Measurements from ENCODE around the gene TOMM7. TPM values are rescaled to one million over a fixed set of nuclear protein-coding genes. Genes with fewer than 3 reads are reported as not detected.

Gene TOMM7
- total and polyA plus RNA-seq, 9 of the 15 experiments (the other 6 are each of a cell fraction or from before 2014, with no cell fraction given) = 283 to 1,717 (median 638) TPM

- TF ChIP-seq MBD1 (CRISPR knock-in tag; IDR thresholded peaks at IDR 0.05) (no peak), HLTF (IDR thresholded peaks at IDR 0.05) (no peak), RREB1 (CRISPR knock-in tag; IDR thresholded peaks at IDR 0.05) (peak; percentile 64; the same call in 1 of the 2 replicates), ZNF311 (CRISPR knock-in tag; IDR thresholded peaks at IDR 0.05) (peak; percentile 30; the same call in 1 of the 2 replicates), SLC30A9 (CRISPR knock-in tag; IDR thresholded peaks at IDR 0.05) (no peak), NEUROD1 (IDR thresholded peaks at IDR 0.05; ENCODE audit: borderline replicate concordance, low read depth, low read length, partially characterized antibody) (no peak), CHCHD3 (CRISPR knock-in tag; IDR thresholded peaks at IDR 0.05) (no peak), ZNF586 (CRISPR knock-in tag; conservative IDR thresholded peaks at IDR 0.05) (no peak), MAX (CRISPR knock-in tag; IDR thresholded peaks at IDR 0.05) (peak; percentile 99), RCOR1 (IDR thresholded peaks at IDR 0.05; ENCODE audit: borderline replicate concordance in 1 of 2, low read depth in 2 of 2, low read length in 2 of 2) (no peak), ZNF551 (CRISPR knock-in tag; IDR thresholded peaks at IDR 0.05) (no peak), SIRT6 (IDR thresholded peaks at IDR 0.05; ENCODE audit: low read depth, low read length) (no peak), ESRRB (CRISPR knock-in tag; IDR thresholded peaks at IDR 0.05; ENCODE audit: borderline replicate concordance) (no peak), E2F3 (CRISPR knock-in tag; IDR thresholded peaks at IDR 0.05) (peak; percentile 75; the same call in 1 of the 2 replicates), ARHGAP35 (IDR thresholded peaks at IDR 0.05; ENCODE audit: partially characterized antibody) (no peak), CTBP1 (IDR thresholded peaks at IDR 0.05; ENCODE audit: borderline replicate concordance) (peak; percentile 5; the same call in 1 of the 2 replicates), CLOCK (CRISPR knock-in tag; IDR thresholded peaks at IDR 0.05; ENCODE audit: borderline replicate concordance) (no peak; the same call in 1 of the 2 replicates)
These were observed 31.8 kb upstream of the TOMM7 start (continued) for GRCh38 chr7:22854158-22855048.

Data from K562 (cell line).